Activated T-cell treated with anti-CD3 and anti-CD28 coated beads, Interleukin-2, amount 50 U/mL, for 4 hours (primary cell): ENCODE measurements around the gene VEGFB. TPM values are rescaled to one million over a fixed set of nuclear protein-coding genes. Genes with fewer than 3 reads are reported as not detected.

ENCODE experiments used
- ATAC-seq, 2 donors: fragments of 200-7000 bp; cut with Tn5 transposase; one replicate each; pipeline ENCODE4 v1.10.0; 2021
- DNase-seq: peaks from one replicate; pipeline ENCODE4 v3.0.0-alpha.2; 2020
- H3K27me3 Mint-ChIP-seq: one replicate; pipeline ENCODE4 v1.8.0; 2021; ENCODE audit warnings: low read depth, mixed read lengths
- H3K36me3 Mint-ChIP-seq: one replicate; pipeline ENCODE4 v1.8.0; 2022; ENCODE audit warnings: mixed read lengths; ENCODE audit not compliant: insufficient read depth
- H3K4me1 Mint-ChIP-seq: one replicate; pipeline ENCODE4 v1.8.0; 2021; ENCODE audit warnings: low read depth, mixed read lengths
- H3K4me3 Mint-ChIP-seq: one replicate; pipeline ENCODE4 v1.8.0; 2021; ENCODE audit warnings: mild to moderate bottlenecking, moderate library complexity, mixed read lengths
- H3K9me3 Mint-ChIP-seq: one replicate; pipeline ENCODE4 v1.8.0; 2021; ENCODE audit warnings: mixed read lengths
- total RNA-seq, 3 donors: library from RNA; stranded (reverse); gene quantifications; one replicate each; pipeline ENCODE4 v1.2.1, GENCODE V29; 2021

Gene VEGFB, protein sequence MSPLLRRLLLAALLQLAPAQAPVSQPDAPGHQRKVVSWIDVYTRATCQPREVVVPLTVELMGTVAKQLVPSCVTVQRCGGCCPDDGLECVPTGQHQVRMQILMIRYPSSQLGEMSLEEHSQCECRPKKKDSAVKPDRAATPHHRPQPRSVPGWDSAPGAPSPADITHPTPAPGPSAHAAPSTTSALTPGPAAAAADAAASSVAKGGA
- 10 to 100 TPM; 41.5 to 75.6 (median 53.2) TPM for total RNA-seq

DNA sequence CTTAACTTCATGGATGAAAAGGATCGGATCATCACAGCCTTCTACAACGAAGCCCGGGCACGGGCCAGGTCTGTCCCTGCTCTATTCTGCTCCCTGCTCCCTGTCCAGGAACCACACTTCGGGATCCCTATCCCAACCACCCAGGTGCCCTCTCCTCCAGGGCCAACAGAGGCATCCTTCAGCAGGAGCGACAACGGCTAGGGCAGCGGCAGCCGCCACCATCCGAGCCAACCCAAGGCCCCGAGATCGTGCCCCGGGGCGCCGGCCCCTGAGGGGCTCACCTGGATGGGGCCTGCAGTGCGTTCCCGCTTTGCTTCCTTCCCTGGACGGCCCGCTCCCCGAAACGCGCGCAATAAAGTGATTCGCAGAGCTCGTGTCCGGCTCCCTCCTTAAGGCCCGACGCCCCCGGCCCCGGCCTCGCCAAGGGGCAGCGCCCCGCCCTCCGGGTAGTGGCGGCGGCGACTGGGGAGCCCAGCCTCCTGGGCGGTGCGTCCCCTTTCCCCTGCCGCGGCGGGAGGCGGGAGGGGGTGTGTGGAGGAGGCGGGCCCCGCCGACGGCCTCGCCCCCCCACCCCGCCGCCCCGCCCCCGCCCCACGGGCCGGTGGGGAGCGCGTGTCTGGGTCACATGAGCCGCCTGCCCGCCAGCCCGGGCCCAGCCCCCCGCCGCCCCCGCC, at the start of gene VEGFB:
Gene VEGFB, plus strand, starts transcription at position 672 of the 674 bp plus-strand sequence. CDS start 250 bp downstream, outside the sequence.
- H3K4me3 Mint-ChIP-seq, result peak within 1 kb of the TSS; percentile 83
- H3K9me3 Mint-ChIP-seq, result no peaks in the 10 kb centered on the region
- H3K36me3 Mint-ChIP-seq, result no peaks in the 10 kb centered on the region
- H3K27me3 Mint-ChIP-seq, result no peaks in the 10 kb centered on the region
- DNase-seq (peak; percentile 71), ATAC-seq (peak; percentile 60 to 61)
- H3K4me1 Mint-ChIP-seq, result peaks cover 38% of the 10 kb centered on the region

DNA sequence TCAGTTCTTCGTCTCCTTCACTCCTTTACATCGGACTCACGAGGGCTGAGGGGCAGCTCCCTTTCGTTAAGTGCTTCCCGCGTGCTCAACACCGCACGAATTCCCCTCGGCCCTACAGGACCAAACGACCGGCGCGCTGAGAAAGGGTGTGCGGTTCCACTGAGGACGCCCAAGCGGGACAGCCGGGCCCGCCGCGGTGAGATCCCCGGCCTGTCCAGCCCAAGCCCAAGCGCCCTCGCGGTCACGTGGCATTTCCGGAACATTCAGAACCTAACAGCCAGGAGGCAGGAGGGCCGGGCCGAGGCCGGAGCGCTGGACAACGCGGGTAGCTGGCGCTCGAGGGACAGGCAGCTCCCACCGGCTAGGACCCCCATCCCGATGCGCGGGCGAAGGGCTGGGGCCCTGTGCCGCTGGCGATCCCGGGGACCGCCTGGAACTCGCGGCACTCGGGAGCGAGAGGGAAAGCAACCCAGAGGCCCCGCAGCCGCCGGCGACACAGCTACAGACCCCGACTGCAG, 49.1 kb upstream of the VEGFB start:
- ATAC-seq (peak in 1 of 2 donors; percentile 3), DNase-seq (no peak)
- Mint-ChIP-seq H3K9me3 (no peaks in the 10 kb centered on the region), H3K27me3 (no peaks in the 10 kb centered on the region), H3K4me1 (peaks cover 35% of the 10 kb centered on the region), H3K4me3 (peak overlapping the region; percentile 96), H3K36me3 (peaks cover 3% of the 10 kb centered on the region)

DNA sequence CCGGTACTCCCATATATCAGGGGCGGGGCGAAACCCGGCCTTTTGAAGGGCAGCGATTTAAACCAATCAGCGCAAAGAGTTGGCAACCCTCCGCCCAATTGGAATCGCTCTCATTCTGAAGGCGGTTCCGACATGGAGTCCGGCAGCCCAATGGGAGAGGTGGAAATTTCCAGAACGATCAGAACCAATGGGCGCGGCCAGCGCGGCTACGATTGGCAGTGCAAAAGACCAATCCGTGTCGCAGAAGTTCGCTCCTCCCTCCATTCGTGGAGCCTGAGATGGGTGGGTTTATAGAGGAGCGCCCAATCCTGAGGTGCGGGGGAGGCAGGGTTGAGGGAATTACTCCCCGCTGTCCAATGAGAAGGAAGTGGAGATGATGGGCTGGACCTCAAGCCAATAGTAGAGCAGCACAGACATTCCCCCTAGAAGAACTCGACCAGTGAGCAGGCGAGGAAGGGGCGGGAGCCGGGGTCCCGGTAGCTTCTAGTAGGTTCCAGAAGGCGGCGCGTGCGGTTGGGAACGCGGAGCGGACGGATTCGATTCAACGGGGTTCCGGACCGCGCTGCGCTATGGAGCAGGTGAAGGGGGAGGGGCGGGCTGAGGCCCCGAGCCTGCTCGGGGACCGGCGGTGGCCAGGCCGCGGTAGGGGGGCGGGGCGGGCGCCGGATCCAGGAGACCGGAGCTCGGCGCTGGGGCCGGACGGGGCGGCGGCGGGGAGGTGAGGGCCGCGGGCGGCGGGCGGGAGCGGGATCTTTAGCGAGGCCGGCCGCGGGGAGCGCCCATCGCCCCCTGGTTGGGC, 48.5 kb upstream of the VEGFB start, which contains the start of gene STIP1:
Gene STIP1, plus strand, starts transcription at position 479 of the 799 bp plus-strand sequence. Its CDS starts 91 bp downstream, at position 570.
- H3K4me1 Mint-ChIP-seq, result peaks cover 39% of the 10 kb centered on the region
- DNase-seq (peak; percentile 97), ATAC-seq (peak; percentile 87 to 88)
- no peaks in the 10 kb centered on the region for H3K27me3 Mint-ChIP-seq
- no peaks in the 10 kb centered on the region for H3K9me3 Mint-ChIP-seq
- H3K4me3 Mint-ChIP-seq, result peak within 1 kb of the TSS; percentile 96
- peaks cover 5% of the 10 kb centered on the region for H3K36me3 Mint-ChIP-seq

DNA sequence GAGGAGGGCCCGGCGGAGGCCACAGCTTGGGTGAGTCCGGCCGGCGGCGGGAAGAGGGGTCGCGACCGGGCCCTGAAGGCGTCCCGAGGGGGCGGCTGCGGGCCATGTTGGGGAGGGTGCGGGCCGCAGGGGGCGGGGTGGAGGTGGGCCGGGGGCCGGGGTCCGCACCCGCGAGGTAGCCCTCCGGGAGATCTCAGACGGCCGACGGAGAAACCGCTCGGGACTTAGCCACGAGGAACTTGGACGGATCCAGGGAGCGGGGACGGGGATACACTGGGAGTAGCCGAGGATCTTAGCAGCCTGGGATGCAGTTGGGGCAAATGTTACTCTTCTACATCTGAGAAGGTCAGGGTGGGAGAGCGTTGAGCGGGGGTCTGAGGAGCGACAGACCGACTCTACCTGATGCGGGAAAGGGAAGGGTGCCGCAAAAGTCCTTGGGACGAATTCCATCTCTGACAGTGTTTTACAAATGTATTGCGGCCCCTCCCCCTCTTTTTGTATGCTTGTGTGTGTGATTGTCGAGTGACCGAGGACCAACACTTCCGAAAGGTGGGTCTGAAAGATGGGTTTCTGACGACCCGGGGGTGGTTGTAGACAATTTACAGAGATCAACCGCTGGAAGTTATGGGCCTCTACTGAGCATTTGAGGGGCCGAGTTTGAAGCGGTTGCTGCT, 47.8 kb upstream of the VEGFB start:
- H3K9me3 Mint-ChIP-seq, result no peaks in the 10 kb centered on the region
- no peak overlapping the region for H3K4me3 Mint-ChIP-seq
- H3K27me3 Mint-ChIP-seq, result no peaks in the 10 kb centered on the region
- DNase-seq (no peak), ATAC-seq (no peak)
- H3K36me3 Mint-ChIP-seq, result peaks cover 5% of the 10 kb centered on the region
- H3K4me1 Mint-ChIP-seq, result peaks cover 34% of the 10 kb centered on the region

DNA sequence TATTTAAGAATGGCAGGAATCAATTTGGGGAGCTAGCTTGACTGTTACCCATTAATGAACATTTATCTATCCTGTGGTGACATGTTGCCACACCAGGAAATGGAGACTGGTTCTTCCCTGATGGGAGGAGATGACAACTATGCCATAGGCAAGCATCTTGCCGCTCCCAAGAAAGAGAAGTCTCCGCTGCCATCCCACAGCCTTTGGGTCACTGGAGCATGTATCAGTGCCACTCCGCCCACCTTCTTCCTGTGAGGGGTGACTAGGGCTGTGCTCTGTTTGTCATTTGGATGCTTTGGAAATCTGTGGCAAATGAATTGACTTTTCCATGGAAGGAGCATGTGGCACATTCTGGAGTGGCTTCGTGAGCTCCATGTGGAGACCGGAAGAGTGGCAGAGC, 42.0 kb upstream of the VEGFB start:
- Mint-ChIP-seq H3K4me1 (peaks cover 28% of the 10 kb centered on the region), H3K27me3 (no peaks in the 10 kb centered on the region), H3K9me3 (no peaks in the 10 kb centered on the region), H3K36me3 (peaks cover 38% of the 10 kb centered on the region), H3K4me3 (no peak overlapping the region)
- no peak for ATAC-seq
- no peak for DNase-seq

DNA sequence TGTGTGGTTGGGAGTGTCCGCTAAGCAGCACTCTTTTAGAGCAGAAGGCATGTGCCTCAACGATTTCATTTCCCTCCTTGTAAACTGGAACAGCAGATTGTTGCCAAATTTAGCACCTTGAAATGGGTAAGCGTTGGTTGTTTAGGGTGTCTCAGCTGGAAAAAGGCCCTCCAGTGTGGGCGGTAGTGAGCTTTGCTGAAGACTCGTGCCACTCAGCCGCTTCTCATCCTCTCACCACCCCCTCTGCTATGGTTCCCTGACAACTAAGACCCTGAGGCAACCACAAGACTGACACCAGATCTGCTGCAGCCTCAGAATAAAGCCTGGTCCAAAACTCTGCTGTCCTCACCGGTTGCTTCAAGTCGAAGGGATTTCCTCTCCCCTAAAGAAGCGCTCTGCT, 37.8 kb upstream of the VEGFB start:
- H3K9me3 Mint-ChIP-seq, result no peaks in the 10 kb centered on the region
- H3K4me3 Mint-ChIP-seq, result no peak overlapping the region
- H3K4me1 Mint-ChIP-seq, result peaks cover 11% of the 10 kb centered on the region
- no peak for ATAC-seq
- DNase-seq, result no peak
- peaks cover 41% of the 10 kb centered on the region for H3K36me3 Mint-ChIP-seq
- H3K27me3 Mint-ChIP-seq, result no peaks in the 10 kb centered on the region

DNA sequence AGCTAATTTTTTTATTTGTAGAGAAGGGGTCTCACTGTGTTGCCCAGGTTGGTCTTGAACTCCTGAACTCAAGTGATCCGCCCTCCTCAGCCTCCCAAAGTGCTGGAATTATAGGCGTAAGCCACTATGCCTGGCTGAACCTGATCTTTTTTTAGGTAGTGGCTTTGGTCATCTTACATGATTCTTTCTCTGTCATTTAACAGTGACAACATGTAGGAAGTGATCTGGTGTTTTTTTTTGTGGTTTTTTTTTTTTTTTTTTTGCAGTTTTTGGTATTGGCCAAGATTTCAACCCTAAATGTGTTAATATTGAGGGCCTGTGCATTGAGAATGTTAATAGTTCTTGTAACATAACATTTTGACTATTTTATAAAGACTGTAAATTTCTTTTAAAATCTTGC, 35.9 kb upstream of the VEGFB start:
- Mint-ChIP-seq H3K36me3 (peaks cover 46% of the 10 kb centered on the region), H3K9me3 (no peaks in the 10 kb centered on the region), H3K4me3 (no peak overlapping the region), H3K4me1 (peaks cover 3% of the 10 kb centered on the region), H3K27me3 (no peaks in the 10 kb centered on the region)
- ATAC-seq (no peak), DNase-seq (no peak)

DNA sequence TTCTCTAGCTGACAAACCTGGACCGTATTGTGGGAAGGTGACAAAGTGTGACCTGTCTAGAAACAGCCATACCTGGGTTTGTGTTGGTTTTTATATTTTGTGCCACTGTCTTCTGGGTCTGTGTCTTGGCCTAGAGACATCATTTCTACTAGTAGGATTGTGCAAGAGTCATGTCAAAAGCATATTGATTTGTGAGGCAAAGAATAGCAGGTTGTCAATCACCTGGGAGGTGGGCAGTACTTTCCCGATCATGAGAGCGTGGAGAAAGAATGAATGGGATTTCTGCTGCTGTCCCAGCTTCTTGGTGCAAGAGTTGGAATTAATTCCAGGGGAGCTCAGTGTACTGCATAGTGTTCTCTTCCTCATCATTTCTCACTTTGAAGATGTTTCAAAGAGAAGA, 32.8 kb upstream of the VEGFB start:
- no peak for DNase-seq
- Mint-ChIP-seq H3K4me3 (no peak overlapping the region), H3K4me1 (peaks cover 28% of the 10 kb centered on the region), H3K36me3 (peaks cover 37% of the 10 kb centered on the region), H3K9me3 (no peaks in the 10 kb centered on the region), H3K27me3 (no peaks in the 10 kb centered on the region)
- no peak for ATAC-seq

DNA sequence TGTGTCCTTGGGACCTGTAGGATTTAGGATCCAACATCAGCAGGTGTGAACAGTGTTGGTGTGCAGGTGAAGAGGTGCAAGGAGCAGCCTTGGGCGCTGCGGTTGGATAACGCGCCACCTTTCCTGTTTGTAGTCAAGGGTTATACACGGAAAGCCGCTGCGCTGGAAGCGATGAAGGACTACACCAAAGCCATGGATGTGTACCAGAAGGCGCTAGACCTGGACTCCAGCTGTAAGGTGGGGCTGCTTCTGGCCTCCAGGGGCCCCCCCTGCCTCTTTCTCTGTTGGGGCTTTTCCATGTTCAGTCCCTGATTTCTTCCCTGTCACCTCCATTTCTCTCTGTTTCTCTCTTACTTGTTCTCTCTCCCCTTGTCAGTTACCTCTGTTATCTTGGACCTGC, 31.4 kb upstream of the VEGFB start:
- Mint-ChIP-seq H3K4me3 (no peak overlapping the region), H3K9me3 (no peaks in the 10 kb centered on the region), H3K4me1 (peaks cover 30% of the 10 kb centered on the region), H3K27me3 (no peaks in the 10 kb centered on the region), H3K36me3 (peaks cover 35% of the 10 kb centered on the region)
- DNase-seq, result no peak
- ATAC-seq, result no peak

DNA sequence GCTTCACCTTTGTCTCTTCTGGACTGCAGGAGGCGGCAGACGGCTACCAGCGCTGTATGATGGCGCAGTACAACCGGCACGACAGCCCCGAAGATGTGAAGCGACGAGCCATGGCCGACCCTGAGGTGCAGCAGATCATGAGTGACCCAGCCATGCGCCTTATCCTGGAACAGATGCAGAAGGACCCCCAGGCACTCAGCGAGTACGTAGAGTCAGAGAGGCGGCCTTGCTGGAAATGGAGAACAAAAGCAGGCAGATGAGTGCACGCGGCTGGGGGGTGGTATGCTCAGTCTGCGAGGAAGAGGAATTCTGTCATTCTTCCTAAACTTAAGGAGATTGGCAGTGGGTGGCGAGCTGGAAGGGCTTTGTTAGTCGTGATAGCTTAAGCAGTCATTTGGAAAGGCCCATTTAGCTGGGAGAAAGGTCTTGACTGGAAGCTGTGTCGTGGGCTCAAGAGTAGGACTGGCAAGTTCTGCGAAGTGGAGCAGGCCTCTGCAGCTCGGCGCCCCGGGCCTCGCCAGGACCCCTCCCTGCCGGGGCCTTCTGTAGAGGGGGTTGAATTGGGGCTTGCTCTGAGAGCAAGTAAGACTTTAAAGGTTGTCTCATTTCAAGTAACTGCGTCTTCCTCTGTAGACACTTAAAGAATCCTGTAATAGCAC, 30.8 kb upstream of the VEGFB start:
- no peak for DNase-seq
- no peak for ATAC-seq
- no peaks in the 10 kb centered on the region for H3K27me3 Mint-ChIP-seq
- no peaks in the 10 kb centered on the region for H3K9me3 Mint-ChIP-seq
- H3K4me3 Mint-ChIP-seq, result no peak overlapping the region
- peaks cover 32% of the 10 kb centered on the region for H3K4me1 Mint-ChIP-seq
- H3K36me3 Mint-ChIP-seq, result peaks cover 35% of the 10 kb centered on the region

DNA sequence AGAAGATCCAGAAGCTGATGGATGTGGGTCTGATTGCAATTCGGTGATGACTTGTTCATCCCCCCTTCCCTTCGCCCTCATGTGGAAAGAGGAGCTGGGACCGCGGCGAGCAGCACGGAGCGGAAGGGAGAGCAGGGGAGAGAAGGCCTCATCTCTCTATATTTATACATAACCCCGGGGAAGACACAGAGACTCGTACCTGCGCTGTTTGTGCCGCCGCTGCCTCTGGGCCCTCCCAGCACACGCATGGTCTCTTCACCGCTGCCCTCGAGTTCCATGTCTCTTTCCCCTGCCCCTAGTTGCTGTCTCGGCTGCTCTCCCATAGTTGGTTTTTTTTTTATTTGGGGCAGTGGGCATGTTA, 30.3 kb upstream of the VEGFB start:
- no peaks in the 10 kb centered on the region for H3K9me3 Mint-ChIP-seq
- peaks cover 37% of the 10 kb centered on the region for H3K4me1 Mint-ChIP-seq
- no peak for DNase-seq
- H3K36me3 Mint-ChIP-seq, result peaks cover 38% of the 10 kb centered on the region
- no peak for ATAC-seq
- H3K27me3 Mint-ChIP-seq, result no peaks in the 10 kb centered on the region
- no peak overlapping the region for H3K4me3 Mint-ChIP-seq

DNA sequence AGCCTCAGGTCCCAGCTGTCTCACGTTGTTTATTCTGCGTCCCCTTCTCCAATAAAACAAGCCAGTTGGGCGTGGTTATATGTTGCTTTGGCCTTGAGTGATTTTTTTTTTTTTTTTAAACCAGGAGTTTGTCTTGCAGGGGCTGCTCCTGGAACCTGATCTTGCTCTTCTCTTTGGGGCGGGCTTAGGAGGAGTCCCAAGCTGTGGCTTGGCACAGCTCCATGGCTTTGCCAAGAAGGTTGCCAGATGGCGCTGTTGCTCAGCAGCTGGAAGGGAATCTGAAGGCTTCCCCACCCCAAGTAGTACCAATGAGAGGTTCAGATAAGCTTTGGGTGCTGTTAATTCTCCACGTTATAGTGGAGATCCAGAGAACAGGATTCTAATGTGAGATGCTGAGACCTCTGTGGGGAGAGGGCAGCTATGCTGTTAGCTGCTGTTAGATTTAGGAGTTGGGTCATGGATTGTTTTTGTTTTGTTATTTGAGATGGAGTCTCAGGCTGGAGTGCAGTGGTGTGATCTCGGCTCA, 29.9 kb upstream of the VEGFB start:
- peak; percentile 77 for DNase-seq
- no peaks in the 10 kb centered on the region for H3K27me3 Mint-ChIP-seq
- peaks cover 40% of the 10 kb centered on the region for H3K4me1 Mint-ChIP-seq
- ATAC-seq, result peak in 1 of 2 donors; percentile 23
- H3K36me3 Mint-ChIP-seq, result peaks cover 41% of the 10 kb centered on the region
- no peaks in the 10 kb centered on the region for H3K9me3 Mint-ChIP-seq
- peak overlapping the region; percentile 62 for H3K4me3 Mint-ChIP-seq

DNA sequence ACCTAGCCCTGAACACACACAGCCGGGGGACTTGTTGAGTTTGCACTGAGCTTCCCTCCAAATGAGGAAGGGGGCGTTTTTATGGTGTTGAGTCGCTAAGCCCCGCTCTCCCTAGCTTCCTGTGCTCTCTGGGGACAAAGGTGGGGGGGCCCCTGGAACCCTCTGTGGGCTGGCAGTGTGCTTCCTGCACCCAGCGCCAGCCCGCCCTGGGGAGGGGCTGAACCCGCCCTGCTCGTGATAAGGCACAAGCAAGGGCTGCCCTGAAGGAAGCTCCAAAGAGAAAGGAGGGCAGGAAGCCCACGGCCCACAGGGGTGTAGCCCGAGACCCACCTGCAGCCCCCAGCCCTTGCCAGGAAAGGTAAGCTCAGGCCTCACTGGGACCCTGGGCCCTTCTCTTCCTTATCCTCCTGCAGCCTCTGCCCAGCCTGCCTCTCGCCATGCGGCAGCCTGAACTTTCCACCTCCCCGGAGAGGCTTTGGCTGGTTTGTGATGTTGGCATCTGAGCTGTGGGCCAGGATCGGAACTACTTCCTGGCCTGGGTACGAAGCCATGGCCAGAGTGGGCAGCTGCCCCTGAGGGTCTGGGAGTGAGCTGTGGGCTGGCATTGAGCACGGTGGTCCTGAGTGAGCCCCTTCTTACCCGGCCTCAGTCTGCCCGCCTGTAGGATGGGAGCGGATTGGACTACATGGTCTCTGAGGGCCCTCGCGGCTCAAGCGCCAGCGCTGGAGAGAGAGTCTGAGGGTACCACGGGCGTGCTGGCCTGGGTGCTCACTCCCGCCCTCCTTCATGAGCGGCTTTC, 27.7 kb upstream of the VEGFB start, which contains the start of gene FERMT3:
Gene FERMT3, plus strand, starts transcription at position 265 of the 799 bp plus-strand sequence. CDS start 644 bp downstream, outside the sequence.
- H3K9me3 Mint-ChIP-seq, result no peaks in the 10 kb centered on the region
- no peaks in the 10 kb centered on the region for H3K27me3 Mint-ChIP-seq
- H3K36me3 Mint-ChIP-seq, result peaks cover 38% of the 10 kb centered on the region
- peaks cover 40% of the 10 kb centered on the region for H3K4me1 Mint-ChIP-seq
- ATAC-seq (peak; percentile 41 to 58), DNase-seq (peak; percentile 68)
- H3K4me3 Mint-ChIP-seq, result peak within 1 kb of the TSS; percentile 96
